ENCODE measurements around the gene HMGB3.
"Not testable (repeated sequence)": the region's sequence is repeated elsewhere in the genome, so short reads cannot be mapped to it uniquely, and the experiment has no call there.

The HMGB3 gene

GRCh38 chrX:150944233-150944632, 38.9 kb upstream of the HMGB3 start:
- Histone ChIP-seq H3K27ac (no peak overlapping the region), H3K9ac (no peak overlapping the region), H3K9me3 (replicated peaks in 1 of 11) (no peaks in the 10 kb centered on the region), H4K20me1 (no peaks in the 10 kb centered on the region), H3K4me3 (no peak overlapping the region), H3K4me1 (no peaks in the 10 kb centered on the region), H3K27me3 (peaks cover 0 to 5% (median 0%) of the 10 kb centered on the region in 11 experiments; a peak in 4 of 22 replicates), H3K36me3 (no peaks in the 10 kb centered on the region), H3K4me2 (no peak overlapping the region)
- no peak for TF ChIP-seq Cebpa-rat (IDR thresholded peaks at IDR 0.05)

GRCh38 chrX:150954951-150955350, 28.2 kb upstream of the HMGB3 start:
- Histone ChIP-seq H3K9me3 (replicated peaks in 1 of 11) (peaks cover 0 to 16% (median 8%) of the 10 kb centered on the region in 11 experiments; a peak in 15 of 22 replicates), H3K4me3 (no peak overlapping the region), H4K20me1 (no peaks in the 10 kb centered on the region), H3K36me3 (no peaks in the 10 kb centered on the region), H3K27me3 (no peaks in the 10 kb centered on the region; a peak in 1 of 22 replicates), H3K4me1 (0 out of 20 replicates have a peak, but pooled peaks cover 0 to 4% (median 0%) of the 10 kb centered on the region in 10 experiments), H3K27ac (no peak overlapping the region), H3K4me2 (no peak overlapping the region), H3K9ac (no peak overlapping the region)
- TF ChIP-seq Cebpa-rat (IDR thresholded peaks at IDR 0.05) = no peak

GRCh38 chrX:150955590-150955989, 27.5 kb upstream of the HMGB3 start:
- Histone ChIP-seq H3K27ac (no peak overlapping the region), H3K9ac (no peak overlapping the region), H3K9me3 (replicated peaks in 1 of 11) (peaks cover 0 to 16% (median 8%) of the 10 kb centered on the region in 11 experiments; a peak in 15 of 22 replicates), H3K4me3 (no peak overlapping the region), H3K4me1 (0 out of 20 replicates have a peak, but pooled peaks cover 0 to 4% (median 0%) of the 10 kb centered on the region in 10 experiments), H3K36me3 (no peaks in the 10 kb centered on the region), H3K27me3 (no peaks in the 10 kb centered on the region), H3K4me2 (no peak overlapping the region), H4K20me1 (no peaks in the 10 kb centered on the region)
- no peak for TF ChIP-seq Cebpa-rat (IDR thresholded peaks at IDR 0.05)

- H3K4me3 ChIP-seq = no peak overlapping the region
- TF ChIP-seq Cebpa-rat (IDR thresholded peaks at IDR 0.05) = no peak
- H3K27me3 ChIP-seq = no peaks in the 10 kb centered on the region
- no peaks in the 10 kb centered on the region; a peak in 1 of 22 replicates for H4K20me1 ChIP-seq
- H3K36me3 ChIP-seq = no peaks in the 10 kb centered on the region
- H3K9ac ChIP-seq = no peak overlapping the region
- 0 out of 20 replicates have a peak, but pooled peaks cover 0 to 4% (median 0%) of the 10 kb centered on the region in 10 experiments for H3K4me1 ChIP-seq
- H3K27ac ChIP-seq = no peak overlapping the region
- peaks cover 0 to 16% (median 8%) of the 10 kb centered on the region in 11 experiments; a peak in 15 of 22 replicates for H3K9me3 ChIP-seq (replicated peaks in 1 of 11)
- H3K4me2 ChIP-seq = no peak overlapping the region
These were observed 25.0 kb upstream of the HMGB3 start for GRCh38 chrX:150958177-150958576.

- H4K20me1 ChIP-seq = no peaks in the 10 kb centered on the region; a peak in 1 of 22 replicates
- no peak overlapping the region for H3K27ac ChIP-seq
- no peak overlapping the region for H3K9ac ChIP-seq
- 0 out of 20 replicates have a peak, but pooled peaks cover 0 to 4% (median 0%) of the 10 kb centered on the region in 10 experiments for H3K4me1 ChIP-seq
- no peak overlapping the region for H3K4me3 ChIP-seq
- H3K4me2 ChIP-seq = no peak overlapping the region
- no peaks in the 10 kb centered on the region for H3K36me3 ChIP-seq
- peaks cover 0 to 16% (median 8%) of the 10 kb centered on the region in 11 experiments; a peak in 15 of 22 replicates for H3K9me3 ChIP-seq (replicated peaks in 1 of 11)
- no peaks in the 10 kb centered on the region for H3K27me3 ChIP-seq
- TF ChIP-seq Cebpa-rat (IDR thresholded peaks at IDR 0.05) = no peak
These were observed 23.6 kb upstream of the HMGB3 start for GRCh38 chrX:150959557-150959956.

- Histone ChIP-seq H3K9ac (no peak overlapping the region), H3K4me1 (0 out of 20 replicates have a peak, but pooled peaks cover 0 to 4% (median 0%) of the 10 kb centered on the region in 10 experiments), H3K4me2 (no peak overlapping the region), H3K36me3 (no peaks in the 10 kb centered on the region), H3K4me3 (no peak overlapping the region), H4K20me1 (no peaks in the 10 kb centered on the region; a peak in 1 of 22 replicates), H3K27me3 (no peaks in the 10 kb centered on the region), H3K27ac (no peak overlapping the region), H3K9me3 (replicated peaks in 1 of 11) (no peaks in the 10 kb centered on the region)
- TF ChIP-seq Cebpa-rat (IDR thresholded peaks at IDR 0.05) = no peak
These were observed 21.5 kb upstream of the HMGB3 start for GRCh38 chrX:150961631-150962030.

GRCh38 chrX:150964416-150964815, 18.7 kb upstream of the HMGB3 start:
- H3K4me2 ChIP-seq; H3K4me1 ChIP-seq; H3K9me3 ChIP-seq (replicated peaks in 1 of 11); H3K27me3 ChIP-seq; H3K27ac ChIP-seq; H3K4me3 ChIP-seq; H4K20me1 ChIP-seq; H3K9ac ChIP-seq; H3K36me3 ChIP-seq: not testable (repeated sequence)

- H3K4me2 ChIP-seq = no peak overlapping the region
- TF ChIP-seq Cebpa-rat (IDR thresholded peaks at IDR 0.05) = no peak
- no peaks in the 10 kb centered on the region; a peak in 1 of 22 replicates for H4K20me1 ChIP-seq
- no peak overlapping the region for H3K27ac ChIP-seq
- no peak overlapping the region for H3K9ac ChIP-seq
- no peaks in the 10 kb centered on the region for H3K27me3 ChIP-seq
- H3K4me1 ChIP-seq = no peaks in the 10 kb centered on the region
- no peak overlapping the region for H3K4me3 ChIP-seq
- no peaks in the 10 kb centered on the region for H3K36me3 ChIP-seq
- H3K9me3 ChIP-seq (replicated peaks in 1 of 11) = no peaks in the 10 kb centered on the region
These were observed 16.9 kb upstream of the HMGB3 start for GRCh38 chrX:150966235-150966634.

- Histone ChIP-seq H3K36me3 (no peaks in the 10 kb centered on the region), H4K20me1 (no peaks in the 10 kb centered on the region; a peak in 1 of 22 replicates), H3K9ac (no peak overlapping the region), H3K27ac (no peak overlapping the region), H3K27me3 (no peaks in the 10 kb centered on the region), H3K4me1 (no peaks in the 10 kb centered on the region), H3K4me2 (no peak overlapping the region), H3K4me3 (no peak overlapping the region), H3K9me3 (replicated peaks in 1 of 11) (no peaks in the 10 kb centered on the region)
- no peak for TF ChIP-seq Cebpa-rat (IDR thresholded peaks at IDR 0.05)
These were observed 16.4 kb upstream of the HMGB3 start for GRCh38 chrX:150966742-150967141.

GRCh38 chrX:150967786-150968185, 15.3 kb upstream of the HMGB3 start:
- Histone ChIP-seq H3K9ac (no peak overlapping the region), H3K4me3 (no peak overlapping the region), H3K4me1 (no peaks in the 10 kb centered on the region), H3K27me3 (no peaks in the 10 kb centered on the region), H3K4me2 (no peak overlapping the region), H4K20me1 (no peaks in the 10 kb centered on the region; a peak in 1 of 22 replicates), H3K27ac (no peak overlapping the region), H3K9me3 (replicated peaks in 1 of 11) (no peaks in the 10 kb centered on the region), H3K36me3 (no peaks in the 10 kb centered on the region)
- no peak for TF ChIP-seq Cebpa-rat (IDR thresholded peaks at IDR 0.05)
